Measurements from ENCODE around the gene COL23A1.

COL23A1 gene

DNA sequence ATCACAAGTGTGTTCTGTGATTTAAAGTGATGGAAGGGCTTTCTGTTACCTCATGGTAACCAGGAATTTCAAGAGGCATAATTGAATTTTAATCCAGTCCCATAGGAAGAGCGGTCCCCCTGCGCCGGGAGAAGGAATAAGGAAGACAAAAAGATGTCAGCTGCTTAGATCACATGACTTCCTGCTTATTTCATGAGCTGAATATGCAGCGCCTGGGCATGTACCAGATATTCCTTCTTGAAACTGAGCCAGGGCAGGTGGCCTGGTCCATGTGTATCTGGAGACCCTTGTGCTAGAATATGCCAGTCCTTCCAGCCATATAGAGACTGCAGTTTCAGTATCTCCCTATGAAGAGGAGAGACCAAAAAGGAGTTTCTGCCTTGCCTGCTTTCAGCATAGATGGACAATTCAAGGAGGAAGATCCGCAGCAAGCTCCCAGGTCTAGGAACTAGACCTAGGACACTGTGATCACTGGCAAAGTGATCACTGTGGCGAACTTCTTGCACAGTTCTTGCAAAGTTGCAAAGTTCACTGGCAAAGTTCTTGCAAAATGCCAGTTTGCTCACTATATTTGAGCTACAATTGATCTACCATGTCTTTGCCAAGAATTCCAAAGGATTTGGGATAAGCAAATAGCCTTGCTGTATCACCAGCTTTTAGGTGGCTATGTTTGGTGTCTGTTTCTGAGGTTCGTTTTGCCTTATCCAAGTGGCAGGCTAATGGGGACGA, 254.7 kb downstream of the COL23A1 start (continued):
- TF ChIP-seq ZNF423 (tag by site-specific recombination; IDR thresholded peaks at IDR 0.05) = no peak
- no peak for TF ChIP-seq ZNF521 (tag by site-specific recombination; IDR thresholded peaks at IDR 0.05)
- TF ChIP-seq ZNF138 (tag by site-specific recombination; IDR thresholded peaks at IDR 0.05; ENCODE audit: borderline replicate concordance) = no peak

DNA sequence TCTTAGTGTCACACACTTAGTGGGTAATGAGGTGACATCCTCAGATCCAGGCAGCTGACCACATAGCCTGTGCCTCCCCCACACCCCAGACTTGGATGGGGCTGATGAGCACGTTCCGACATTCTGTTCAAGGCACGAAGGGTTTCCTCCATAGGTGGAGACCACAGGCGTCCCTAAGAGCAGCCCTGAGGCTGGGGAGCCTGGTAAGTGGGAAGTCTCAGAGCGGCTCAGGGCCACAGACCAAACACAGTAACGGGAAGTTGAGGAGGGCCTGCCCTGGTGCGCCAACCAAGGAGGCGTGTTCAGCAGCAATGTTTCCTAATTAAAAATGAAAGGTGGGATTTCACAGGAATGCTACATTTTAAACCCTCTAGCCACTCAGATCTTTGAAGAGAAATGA, 255.3 kb downstream of the COL23A1 start:
- Histone ChIP-seq H3K27ac (ENCODE audit: extremely low read depth, low read depth, low read length) (no peak overlapping the region), H3K9me3 (ENCODE audit: control insufficient read depth, insufficient read depth, low read depth, low read length) (no peaks in the 10 kb centered on the region), H3K4me1 (ENCODE audit: control insufficient read depth, insufficient read depth, low read length) (no peaks in the 10 kb centered on the region; the same call in 1 of the 2 replicates), H3K4me3 (ENCODE audit: low read depth, low read length) (no peak overlapping the region), H3K36me3 (ENCODE audit: control insufficient read depth in 2 of 2, insufficient read depth in 1 of 2, low read length in 2 of 2) (no peaks in the 10 kb centered on the region)
- ChIA-PET CTCF (no interaction called here), POLR2A (no interaction called here)
- TF ChIP-seq, protein P1, sequence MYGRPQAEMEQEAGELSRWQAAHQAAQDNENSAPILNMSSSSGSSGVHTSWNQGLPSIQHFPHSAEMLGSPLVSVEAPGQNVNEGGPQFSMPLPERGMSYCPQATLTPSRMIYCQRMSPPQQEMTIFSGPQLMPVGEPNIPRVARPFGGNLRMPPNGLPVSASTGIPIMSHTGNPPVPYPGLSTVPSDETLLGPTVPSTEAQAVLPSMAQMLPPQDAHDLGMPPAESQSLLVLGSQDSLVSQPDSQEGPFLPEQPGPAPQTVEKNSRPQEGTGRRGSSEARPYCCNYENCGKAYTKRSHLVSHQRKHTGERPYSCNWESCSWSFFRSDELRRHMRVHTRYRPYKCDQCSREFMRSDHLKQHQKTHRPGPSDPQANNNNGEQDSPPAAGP (tag by site-specific recombination; IDR thresholded peaks at IDR 0.05) = no peak
- no peak for TF ChIP-seq IKZF3 (tag by site-specific recombination; IDR thresholded peaks at IDR 0.05)
- TF ChIP-seq ZNF626 (tag by site-specific recombination; IDR thresholded peaks at IDR 0.05) = no peak
- no peak for TF ChIP-seq HOXC10 (CRISPR knock-in tag; IDR thresholded peaks at IDR 0.05)
- TF ChIP-seq, protein P2, sequence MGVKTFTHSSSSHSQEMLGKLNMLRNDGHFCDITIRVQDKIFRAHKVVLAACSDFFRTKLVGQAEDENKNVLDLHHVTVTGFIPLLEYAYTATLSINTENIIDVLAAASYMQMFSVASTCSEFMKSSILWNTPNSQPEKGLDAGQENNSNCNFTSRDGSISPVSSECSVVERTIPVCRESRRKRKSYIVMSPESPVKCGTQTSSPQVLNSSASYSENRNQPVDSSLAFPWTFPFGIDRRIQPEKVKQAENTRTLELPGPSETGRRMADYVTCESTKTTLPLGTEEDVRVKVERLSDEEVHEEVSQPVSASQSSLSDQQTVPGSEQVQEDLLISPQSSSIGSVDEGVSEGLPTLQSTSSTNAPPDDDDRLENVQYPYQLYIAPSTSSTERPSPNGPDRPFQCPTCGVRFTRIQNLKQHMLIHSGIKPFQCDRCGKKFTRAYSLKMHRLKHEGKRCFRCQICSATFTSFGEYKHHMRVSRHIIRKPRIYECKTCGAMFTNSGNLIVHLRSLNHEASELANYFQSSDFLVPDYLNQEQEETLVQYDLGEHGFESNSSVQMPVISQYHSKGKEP (tag by site-specific recombination; IDR thresholded peaks at IDR 0.05) = no peak
- no peak for TF ChIP-seq ZNF202 (tag by site-specific recombination; IDR thresholded peaks at IDR 0.05; ENCODE audit: borderline replicate concordance)
- no peak for TF ChIP-seq ZNF311 (tag by site-specific recombination; IDR thresholded peaks at IDR 0.05; ENCODE audit: borderline replicate concordance)
- TF ChIP-seq, protein P3, sequence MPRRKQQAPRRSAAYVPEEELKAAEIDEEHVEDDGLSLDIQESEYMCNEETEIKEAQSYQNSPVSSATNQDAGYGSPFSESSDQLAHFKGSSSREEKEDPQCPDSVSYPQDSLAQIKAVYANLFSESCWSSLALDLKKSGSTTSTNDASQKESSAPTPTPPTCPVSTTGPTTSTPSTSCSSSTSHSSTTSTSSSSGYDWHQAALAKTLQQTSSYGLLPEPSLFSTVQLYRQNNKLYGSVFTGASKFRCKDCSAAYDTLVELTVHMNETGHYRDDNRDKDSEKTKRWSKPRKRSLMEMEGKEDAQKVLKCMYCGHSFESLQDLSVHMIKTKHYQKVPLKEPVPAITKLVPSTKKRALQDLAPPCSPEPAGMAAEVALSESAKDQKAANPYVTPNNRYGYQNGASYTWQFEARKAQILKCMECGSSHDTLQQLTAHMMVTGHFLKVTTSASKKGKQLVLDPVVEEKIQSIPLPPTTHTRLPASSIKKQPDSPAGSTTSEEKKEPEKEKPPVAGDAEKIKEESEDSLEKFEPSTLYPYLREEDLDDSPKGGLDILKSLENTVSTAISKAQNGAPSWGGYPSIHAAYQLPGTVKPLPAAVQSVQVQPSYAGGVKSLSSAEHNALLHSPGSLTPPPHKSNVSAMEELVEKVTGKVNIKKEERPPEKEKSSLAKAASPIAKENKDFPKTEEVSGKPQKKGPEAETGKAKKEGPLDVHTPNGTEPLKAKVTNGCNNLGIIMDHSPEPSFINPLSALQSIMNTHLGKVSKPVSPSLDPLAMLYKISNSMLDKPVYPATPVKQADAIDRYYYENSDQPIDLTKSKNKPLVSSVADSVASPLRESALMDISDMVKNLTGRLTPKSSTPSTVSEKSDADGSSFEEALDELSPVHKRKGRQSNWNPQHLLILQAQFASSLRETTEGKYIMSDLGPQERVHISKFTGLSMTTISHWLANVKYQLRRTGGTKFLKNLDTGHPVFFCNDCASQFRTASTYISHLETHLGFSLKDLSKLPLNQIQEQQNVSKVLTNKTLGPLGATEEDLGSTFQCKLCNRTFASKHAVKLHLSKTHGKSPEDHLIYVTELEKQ (tag by site-specific recombination; IDR thresholded peaks at IDR 0.05; ENCODE audit: borderline replicate concordance) = no peak
- TF ChIP-seq, protein P4, sequence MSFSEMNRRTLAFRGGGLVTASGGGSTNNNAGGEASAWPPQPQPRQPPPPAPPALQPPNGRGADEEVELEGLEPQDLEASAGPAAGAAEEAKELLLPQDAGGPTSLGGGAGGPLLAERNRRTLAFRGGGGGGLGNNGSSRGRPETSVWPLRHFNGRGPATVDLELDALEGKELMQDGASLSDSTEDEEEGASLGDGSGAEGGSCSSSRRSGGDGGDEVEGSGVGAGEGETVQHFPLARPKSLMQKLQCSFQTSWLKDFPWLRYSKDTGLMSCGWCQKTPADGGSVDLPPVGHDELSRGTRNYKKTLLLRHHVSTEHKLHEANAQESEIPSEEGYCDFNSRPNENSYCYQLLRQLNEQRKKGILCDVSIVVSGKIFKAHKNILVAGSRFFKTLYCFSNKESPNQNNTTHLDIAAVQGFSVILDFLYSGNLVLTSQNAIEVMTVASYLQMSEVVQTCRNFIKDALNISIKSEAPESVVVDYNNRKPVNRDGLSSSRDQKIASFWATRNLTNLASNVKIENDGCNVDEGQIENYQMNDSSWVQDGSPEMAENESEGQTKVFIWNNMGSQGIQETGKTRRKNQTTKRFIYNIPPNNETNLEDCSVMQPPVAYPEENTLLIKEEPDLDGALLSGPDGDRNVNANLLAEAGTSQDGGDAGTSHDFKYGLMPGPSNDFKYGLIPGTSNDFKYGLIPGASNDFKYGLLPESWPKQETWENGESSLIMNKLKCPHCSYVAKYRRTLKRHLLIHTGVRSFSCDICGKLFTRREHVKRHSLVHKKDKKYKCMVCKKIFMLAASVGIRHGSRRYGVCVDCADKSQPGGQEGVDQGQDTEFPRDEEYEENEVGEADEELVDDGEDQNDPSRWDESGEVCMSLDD (tag by site-specific recombination; IDR thresholded peaks at IDR 0.05) = no peak
- TF ChIP-seq ZNF585B (tag by site-specific recombination; IDR thresholded peaks at IDR 0.05) = no peak
- TF ChIP-seq, protein P5, sequence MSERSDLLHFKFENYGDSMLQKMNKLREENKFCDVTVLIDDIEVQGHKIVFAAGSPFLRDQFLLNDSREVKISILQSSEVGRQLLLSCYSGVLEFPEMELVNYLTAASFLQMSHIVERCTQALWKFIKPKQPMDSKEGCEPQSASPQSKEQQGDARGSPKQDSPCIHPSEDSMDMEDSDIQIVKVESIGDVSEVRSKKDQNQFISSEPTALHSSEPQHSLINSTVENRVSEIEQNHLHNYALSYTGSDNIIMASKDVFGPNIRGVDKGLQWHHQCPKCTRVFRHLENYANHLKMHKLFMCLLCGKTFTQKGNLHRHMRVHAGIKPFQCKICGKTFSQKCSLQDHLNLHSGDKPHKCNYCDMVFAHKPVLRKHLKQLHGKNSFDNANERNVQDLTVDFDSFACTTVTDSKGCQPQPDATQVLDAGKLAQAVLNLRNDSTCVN (tag by site-specific recombination; optimal IDR thresholded peaks at IDR 0.05) = no peak
- TF ChIP-seq ZBTB8A (tag by site-specific recombination; IDR thresholded peaks at IDR 0.05) = no peak
- TF ChIP-seq ZNF776 (tag by site-specific recombination; IDR thresholded peaks at IDR 0.05; ENCODE audit: borderline replicate concordance) = no peak
- TF ChIP-seq, protein P6, sequence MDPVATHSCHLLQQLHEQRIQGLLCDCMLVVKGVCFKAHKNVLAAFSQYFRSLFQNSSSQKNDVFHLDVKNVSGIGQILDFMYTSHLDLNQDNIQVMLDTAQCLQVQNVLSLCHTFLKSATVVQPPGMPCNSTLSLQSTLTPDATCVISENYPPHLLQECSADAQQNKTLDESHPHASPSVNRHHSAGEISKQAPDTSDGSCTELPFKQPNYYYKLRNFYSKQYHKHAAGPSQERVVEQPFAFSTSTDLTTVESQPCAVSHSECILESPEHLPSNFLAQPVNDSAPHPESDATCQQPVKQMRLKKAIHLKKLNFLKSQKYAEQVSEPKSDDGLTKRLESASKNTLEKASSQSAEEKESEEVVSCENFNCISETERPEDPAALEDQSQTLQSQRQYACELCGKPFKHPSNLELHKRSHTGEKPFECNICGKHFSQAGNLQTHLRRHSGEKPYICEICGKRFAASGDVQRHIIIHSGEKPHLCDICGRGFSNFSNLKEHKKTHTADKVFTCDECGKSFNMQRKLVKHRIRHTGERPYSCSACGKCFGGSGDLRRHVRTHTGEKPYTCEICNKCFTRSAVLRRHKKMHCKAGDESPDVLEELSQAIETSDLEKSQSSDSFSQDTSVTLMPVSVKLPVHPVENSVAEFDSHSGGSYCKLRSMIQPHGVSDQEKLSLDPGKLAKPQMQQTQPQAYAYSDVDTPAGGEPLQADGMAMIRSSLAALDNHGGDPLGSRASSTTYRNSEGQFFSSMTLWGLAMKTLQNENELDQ (tag by site-specific recombination; IDR thresholded peaks at IDR 0.05; ENCODE audit: low read depth) = no peak
- TF ChIP-seq ZNF114 (tag by site-specific recombination; IDR thresholded peaks at IDR 0.05) = no peak
- TF ChIP-seq ZNF10 (tag by site-specific recombination; IDR thresholded peaks at IDR 0.05) = no peak
- no peak for TF ChIP-seq ZBTB48 (tag by site-specific recombination; IDR thresholded peaks at IDR 0.05)

Measured in HEK293 (cell line).